OCI-LY3 (cell line): ENCODE data around the gene CSN2.

Source experiments
- EZH2phosphoT487 ChIP-seq: fragments of 200-600 bp; shearing (Covaris generic); IDR thresholded peaks from 2 replicates; pipeline ENCODE4 v1.6.1; 2018; ENCODE audit warnings: antibody characterized with exemption, mixed run types, low read depth
- TF ChIP-seq, protein P1 (sequence below): fragments of 200-600, 300-600 bp; sonication (generic); IDR thresholded peaks from 2 replicates; pipeline ENCODE4 v1.5.1; 2014; ENCODE audit warnings: antibody characterized with exemption, low read length, low read depth

DNA sequence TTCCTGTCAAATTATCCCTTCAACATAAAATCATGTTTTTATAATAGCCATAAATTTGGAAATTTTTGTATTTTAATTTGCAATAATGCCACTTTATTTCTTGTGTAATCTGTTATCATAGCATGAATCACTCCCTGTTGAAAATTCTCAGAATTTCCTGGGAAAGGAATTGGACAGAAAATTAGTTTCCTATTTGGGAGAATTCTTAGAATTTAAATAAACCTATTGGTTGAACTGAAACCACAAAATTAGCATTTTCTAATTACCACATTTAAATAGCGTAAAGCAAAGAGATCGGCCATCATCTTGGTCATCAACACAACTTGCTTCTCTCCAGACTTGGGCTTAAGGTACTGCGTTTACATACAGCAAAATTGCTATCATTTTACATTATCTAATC lies 34.8 kb downstream of the CSN2 start, which contains the start of gene CSN1S1:
- TF ChIP-seq, protein P1, sequence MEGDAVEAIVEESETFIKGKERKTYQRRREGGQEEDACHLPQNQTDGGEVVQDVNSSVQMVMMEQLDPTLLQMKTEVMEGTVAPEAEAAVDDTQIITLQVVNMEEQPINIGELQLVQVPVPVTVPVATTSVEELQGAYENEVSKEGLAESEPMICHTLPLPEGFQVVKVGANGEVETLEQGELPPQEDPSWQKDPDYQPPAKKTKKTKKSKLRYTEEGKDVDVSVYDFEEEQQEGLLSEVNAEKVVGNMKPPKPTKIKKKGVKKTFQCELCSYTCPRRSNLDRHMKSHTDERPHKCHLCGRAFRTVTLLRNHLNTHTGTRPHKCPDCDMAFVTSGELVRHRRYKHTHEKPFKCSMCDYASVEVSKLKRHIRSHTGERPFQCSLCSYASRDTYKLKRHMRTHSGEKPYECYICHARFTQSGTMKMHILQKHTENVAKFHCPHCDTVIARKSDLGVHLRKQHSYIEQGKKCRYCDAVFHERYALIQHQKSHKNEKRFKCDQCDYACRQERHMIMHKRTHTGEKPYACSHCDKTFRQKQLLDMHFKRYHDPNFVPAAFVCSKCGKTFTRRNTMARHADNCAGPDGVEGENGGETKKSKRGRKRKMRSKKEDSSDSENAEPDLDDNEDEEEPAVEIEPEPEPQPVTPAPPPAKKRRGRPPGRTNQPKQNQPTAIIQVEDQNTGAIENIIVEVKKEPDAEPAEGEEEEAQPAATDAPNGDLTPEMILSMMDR, result no peak
- TF ChIP-seq EZH2phosphoT487, result no peak
